Head of caudate nucleus (tissue), 42 donors: ENCODE results near the gene ELK3.
A peak's percentile ranks its signal among the peaks of the same experiment; 100 is the strongest.

Experiments
- DNase-seq, 42 donors: peaks; one replicate each; pipeline versions ENCODE4 v3.0.0 to v3.0.0-alpha.2; 2020 to 2021; ENCODE audit warnings: mixed read lengths in 7 of 42
- intact Hi-C: fragments of 100-400 bp; cut with DNase I; formaldehyde crosslinking; loops from one replicate; pipeline ENCODE4 v1.15.0; 2022

ELK3 gene

DNA sequence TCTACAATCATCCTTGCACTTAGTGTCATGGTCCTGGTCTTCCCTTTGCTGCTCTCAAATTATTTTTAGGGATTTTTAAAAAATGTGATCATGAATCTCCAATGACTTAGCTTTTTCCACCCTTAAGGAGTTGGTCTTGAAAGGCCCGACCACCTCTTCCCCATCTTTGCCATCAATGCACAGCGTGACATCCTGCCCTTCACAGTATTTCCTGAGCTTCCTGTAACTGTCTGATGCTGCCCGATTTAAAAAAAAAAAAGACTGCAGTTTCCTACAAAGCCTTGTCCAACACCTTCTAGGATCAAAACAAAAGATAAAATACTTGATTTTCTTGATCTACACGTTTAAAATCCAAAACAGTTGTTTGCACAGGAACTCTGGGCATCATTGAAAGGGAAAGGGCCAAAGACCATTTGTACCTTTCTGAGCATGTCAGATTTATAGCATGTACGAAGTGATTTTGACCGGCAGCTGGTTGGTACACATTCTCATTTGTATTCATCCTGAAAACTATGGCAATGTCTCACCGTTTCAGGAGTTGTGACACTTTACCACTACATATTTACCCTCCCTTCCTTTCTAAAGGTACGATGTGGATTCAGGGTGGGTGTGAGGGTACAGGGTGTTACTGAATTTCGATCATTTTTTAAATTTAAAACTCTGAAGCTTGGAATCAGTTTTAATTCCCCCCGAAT, 7.4 kb upstream of the ELK3 start:
- intact Hi-C loops, result no loop called here
- no peak for DNase-seq

DNA sequence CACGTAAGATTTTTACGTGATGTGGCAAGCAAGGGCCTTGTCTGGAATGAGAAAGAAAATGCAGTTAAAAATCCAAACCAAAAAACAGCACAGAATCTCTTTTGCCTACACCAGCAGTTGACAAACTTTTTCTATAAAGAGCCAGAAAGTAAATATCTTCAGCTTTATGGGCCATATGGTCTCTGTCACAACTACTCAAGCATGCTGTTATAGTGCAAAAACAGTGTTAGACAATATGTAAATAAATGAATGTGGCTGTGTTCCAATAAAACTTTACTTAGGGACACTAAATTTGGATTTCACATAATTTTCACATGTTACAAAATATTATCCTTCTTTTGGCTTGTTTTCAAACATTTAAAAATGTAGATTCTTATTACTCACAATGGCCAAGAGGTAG, 6.2 kb upstream of the ELK3 start:
- intact Hi-C loops, result no loop called here
- DNase-seq, result no peak

DNA sequence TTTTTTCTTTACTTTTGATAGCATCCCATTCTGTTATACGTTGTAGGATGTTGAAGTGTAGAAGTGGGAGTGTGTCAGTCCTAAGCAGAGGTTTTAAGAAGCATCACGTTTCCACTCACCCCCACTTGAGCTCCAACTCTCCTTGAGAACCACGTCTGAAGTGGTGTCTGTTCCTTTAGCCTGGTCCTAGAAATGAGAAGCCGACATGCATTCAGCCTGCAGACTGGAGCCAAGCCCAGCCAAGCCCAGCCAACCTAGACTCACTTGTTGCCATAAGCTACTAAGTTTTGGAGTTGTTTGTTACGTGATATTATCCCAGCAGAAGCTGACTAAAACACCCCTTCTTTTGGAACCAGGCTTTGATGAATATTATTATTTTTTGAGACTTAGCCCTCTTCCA, 4.4 kb upstream of the ELK3 start:
- no peak for DNase-seq
- intact Hi-C loops, result no loop called here

DNA sequence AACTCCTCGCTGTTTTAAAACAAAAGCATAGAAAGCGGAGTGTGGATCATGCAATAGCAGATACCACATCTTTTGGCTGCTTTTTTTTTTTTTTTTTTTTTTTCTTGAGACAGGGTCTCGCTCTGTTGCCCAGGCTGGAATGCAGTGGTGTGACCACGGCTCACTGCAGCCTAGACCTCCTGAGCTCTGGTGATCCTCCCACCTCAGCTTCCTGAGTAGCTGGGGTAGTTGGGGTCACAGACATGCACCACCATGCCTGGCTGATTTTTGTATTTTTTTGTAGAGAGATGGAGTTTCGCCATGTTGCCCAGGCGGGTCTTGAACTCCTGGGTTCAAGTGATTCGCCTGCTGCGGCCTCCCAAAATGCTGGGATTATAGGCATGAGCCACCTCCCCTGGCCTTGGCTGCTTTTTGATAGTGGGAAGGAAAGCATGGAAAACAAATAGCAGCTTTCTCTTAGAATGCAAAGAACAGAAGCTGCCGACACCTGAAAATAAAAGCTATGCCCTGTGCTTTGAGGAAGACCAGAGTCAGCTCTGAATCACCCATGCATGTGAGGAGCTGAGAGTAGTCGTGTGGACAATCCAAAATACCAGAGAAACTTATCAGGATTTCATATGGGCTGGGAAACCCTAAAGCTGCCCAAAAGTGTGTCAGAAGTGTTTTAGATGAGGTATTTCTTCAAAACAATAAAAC, 3.6 kb upstream of the ELK3 start:
- DNase-seq, result no peak
- intact Hi-C loops, result no loop called here

DNA sequence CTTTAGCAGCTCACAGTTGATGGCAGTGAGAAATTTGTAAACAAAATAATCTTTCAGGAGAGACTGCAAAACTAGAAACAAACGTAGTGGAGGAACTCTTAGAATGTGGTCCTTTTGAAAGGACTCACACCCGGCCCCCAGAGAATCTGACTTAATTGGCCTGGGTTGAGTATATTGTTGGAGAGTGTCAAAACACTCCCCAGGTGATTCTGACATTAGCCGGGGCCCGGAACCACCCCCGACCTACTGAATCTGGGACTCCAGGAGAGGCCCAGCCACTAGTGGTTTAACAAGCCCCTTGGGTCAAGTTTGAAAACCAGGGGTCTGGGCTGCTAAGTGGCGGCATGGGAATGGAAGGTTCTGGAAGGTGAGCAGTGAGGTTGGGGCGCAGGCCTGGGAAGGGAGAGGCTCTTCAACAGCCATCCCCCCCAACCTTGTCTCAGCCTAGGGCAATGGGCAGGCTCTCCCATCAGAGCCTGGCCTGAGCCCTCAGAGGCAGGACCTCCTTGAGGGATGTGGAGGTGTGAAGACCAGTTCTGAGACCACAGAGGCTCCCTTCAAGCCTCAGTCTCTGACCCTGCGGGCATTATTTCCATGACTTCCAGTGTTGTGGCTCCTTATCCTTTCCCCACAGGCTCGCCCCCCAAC, 1.1 kb upstream of the ELK3 start:
- DNase-seq, result no peak
- intact Hi-C loops, result no loop called here

DNA sequence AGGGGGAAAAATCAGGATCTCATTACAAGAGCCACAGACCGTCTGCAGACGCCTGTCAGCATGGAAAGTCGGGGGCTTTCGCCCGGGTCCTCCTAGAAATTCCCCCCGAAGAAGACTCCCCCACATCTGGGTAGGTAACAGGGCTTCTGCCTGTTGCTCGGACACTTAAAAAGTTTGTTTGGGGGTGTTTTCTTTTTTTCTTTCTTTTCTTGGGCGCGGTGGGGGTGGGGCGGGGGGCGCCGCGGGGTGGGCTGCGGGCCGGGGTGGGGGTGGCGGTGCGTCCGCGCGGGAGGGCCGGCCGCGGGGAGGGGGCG, 358 bp downstream of the ELK3 start:
- intact Hi-C loops, result no loop called here
- DNase-seq, result no peak

DNA sequence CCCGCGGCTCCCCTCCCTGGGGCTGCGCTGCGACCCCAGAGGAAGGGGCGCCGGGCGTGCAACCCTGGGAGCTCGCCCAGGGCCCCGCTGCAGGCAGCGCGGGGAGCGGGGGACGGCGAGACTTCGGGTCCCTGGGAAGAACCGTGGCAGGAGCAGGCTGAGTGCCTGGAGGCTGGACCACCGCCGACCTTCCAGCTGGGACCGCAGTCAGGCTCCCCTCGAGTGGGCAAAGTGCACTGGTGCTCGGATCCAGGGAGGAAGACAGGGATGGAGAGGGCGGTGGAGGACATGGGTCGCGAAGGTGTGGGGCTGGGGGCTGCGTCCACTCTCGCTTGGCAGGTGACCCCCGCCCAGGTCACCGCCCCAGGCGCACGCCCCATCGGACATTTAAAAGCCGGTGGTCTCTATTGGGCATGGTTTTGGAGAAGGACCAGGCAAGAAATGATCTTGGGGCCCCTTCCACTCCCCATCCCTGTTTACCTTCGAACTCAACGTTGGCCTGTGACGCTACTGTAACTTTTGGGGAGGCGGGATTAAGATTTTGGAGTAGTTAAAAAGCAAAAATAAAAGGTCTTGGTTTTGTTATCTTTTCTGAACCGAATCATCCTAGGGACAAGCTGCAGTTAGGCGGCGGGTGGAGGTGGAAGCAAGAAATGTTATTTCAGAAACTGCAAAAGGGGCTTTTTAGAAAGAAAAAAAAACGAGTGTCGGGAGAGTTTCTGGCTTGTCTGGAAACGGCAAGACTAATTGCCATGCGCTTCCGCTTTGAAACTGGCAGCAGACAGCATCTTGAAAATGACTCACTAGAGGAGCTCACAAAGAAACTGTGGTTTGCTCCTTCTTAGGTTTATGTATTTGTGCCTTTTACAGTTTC, 1.0 kb downstream of the ELK3 start:
- intact Hi-C loops, result no loop called here
- peak in 23 of 42 donors; percentile 14 to 80 (median 49) for DNase-seq

DNA sequence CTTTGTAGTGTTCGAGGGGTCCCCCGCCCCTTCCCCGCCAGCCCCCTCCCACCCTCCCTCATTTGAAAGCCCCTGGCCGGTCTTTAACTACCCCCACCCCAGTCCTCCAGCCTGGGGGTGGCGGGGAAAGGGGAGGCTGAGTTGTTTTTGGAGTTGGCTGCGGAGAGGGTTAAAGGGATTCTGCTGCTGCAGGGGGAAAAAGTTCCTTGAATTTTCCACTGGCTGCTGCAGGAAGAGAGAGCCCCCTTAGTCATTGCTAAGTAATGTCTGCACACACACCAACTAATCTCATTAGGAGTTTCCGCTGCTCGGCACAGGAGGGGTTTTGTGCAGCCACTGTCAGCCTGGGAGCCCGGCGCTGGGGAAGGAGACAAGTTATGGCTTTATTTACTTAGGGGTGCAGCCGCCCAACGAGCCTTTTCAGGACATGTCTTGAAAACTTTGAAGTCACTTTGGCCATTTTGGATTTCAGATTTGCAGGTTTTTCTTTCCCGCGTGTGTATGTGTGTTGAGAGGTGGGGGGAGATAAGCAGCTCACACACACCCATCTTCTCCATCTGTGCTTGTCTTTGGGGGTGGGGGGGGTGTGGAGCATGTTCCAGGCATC, 1.8 kb downstream of the ELK3 start:
- intact Hi-C loops, result no loop called here
- DNase-seq, result peak in 1 of 42 donors; percentile 43

DNA sequence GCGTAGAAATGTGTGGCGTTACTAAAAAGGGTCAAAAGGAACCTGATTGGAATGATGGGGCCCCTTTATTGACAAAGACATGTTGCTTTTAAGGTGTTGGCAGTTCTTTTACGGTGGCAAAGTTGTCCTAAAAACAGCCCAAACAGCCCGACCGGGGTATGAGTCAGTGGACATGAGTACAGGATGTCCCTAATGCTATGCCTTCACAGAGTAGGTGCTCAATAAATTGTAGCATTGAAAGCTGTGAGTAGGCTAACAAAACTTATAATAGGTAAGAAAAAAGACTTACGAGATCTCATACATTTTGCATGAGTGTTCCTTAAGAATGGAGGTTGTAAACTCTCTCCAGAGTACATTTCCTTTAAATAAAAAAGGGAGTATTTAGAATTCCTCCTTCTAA, 2.6 kb downstream of the ELK3 start:
- intact Hi-C loops, result no loop called here
- no peak for DNase-seq

DNA sequence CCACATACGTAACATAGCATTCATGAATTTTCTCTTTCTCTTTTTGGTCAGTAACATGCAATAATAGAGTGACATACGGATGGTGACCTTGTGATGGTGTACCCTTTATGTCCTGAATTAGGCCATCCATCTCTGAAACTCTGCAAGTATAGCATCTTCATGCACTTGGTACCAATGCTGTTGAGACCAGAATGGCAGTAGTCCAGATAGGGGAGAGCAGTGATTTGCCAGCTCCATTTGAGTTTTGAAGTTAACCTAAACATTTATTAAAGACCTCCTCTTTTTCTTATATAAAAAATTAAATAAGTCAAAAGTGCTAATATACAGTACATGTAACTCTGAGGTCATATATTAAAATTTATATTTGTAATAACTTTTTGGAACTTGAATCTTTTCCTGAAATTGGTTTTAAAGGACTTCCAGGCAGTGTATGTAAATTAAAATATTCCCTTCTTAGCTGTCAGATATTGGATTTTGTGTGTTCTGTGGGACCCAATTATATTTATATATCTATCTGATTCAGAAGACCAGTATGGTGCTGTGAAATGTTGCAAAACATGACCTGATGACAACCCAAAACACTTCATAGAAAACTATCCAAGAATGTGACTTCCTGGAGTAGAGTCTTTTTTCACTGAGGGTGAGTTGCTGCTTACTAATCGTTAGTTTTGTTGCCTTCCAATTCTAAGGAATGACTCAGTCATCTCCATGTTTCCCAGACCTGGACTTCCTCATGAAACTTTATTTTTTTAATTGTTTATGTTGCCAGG, 3.5 kb downstream of the ELK3 start:
- intact Hi-C loops, result no loop called here
- DNase-seq, result no peak

DNA sequence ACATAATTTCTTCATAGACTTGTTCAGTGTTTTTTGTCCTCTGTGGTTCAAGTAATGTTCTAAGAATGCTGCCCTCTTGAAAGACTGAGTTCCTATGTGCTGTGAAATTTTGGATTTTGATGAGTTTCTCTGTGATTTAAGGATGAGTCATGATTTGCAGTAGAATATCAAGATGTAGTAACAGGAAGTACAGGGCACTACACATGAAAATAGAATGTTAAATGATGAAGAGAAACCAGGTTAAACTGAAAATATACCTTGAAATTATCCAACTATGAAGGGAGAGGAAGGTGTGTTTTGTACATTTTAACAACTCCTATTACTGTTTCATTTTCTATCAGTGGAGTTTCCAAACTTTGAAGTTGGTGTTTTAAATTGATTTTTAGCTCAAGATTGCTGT, 4.8 kb downstream of the ELK3 start:
- intact Hi-C loops, result no loop called here
- DNase-seq, result no peak

DNA sequence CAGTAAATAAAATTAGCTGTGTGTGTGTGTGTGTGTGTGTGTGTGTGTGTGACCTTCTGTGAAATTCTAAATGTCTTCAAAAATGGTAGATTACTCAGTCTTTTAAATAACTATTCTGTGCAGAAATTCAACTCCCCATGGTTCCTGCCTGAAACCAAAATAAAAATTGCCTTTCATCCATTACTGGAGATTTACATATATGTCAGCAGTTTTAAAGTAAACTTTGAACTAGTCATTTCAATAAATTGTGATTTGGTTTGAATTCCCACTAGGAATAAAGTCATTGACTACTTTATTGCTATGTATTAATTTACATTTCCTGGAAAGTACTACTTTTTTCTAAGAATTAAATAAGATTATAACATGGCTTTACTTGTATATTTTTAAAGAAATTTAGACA, 5.3 kb downstream of the ELK3 start:
- intact Hi-C loops, result no loop called here
- no peak for DNase-seq

DNA sequence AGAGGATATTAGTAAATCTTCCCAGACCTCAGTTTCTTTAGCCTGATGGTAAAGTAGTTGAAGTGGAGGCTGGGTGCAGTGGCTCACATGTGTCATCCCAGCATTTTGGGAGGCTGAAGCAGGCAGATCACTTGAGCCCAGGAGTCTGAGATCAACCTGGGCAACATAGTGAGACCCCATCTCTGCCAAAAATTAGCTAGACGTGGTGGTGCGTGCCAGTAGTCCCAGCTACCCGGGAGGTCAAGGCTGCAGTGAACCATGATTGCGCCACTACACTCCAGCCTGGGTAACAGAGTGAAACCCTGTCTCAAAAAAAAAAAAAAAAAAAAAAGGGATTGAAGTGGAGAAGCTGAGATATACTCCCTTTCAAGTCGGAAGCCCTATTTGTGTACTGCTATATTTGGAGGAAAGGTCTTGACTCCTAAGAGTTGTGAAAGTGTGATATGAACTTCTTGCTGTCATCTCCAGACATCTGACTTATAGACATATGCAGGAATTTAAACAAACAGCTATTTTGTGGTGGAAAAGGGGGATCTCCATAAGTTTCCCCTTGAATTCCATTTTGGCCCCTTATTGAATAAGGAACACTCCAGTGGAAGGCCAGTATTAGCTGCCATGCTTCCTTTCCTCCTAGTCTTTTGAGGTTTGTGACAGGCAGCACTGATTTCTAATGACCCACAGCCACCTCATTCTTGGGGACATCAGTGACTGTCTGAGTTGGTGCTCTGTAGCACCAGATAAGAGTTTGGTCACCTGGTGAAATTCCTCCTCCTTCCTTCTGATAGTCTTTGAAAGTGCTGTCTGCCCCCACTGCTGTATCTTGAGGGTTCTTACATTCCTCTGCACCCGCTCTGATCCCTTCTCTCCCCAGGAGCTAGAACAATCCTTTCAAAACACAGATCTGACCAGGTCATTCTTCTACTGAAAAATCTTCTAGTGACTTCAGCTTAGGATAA, 7.4 kb downstream of the ELK3 start:
- no peak for DNase-seq
- intact Hi-C loops, result loop anchor here (10.0 kb wide), 1 partner anchor 313 kb away; no protein-coding TSS in a partner anchor

DNA sequence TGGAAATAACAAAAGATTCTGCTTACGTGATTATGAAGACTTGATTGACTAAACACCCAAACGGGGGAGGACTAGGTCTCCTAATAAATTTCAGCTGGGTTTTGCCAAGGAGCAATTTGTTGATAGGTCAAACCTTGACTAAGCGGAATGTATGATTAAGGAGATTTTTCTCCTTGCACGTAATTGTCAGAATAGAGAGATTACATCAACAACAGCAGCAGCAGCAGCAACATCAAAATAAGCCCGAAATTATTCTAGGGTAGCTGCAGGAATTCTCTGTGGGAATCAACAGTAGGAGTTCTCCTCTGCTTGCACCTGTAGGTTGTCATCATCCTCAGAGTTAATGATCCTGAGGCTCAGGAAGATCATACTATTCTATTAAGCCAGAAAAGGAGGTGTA, 10.2 kb downstream of the ELK3 start:
- DNase-seq, result no peak
- intact Hi-C loops, result loop anchor here (10.0 kb wide), 1 partner anchor 310 kb away; no protein-coding TSS in a partner anchor

DNA sequence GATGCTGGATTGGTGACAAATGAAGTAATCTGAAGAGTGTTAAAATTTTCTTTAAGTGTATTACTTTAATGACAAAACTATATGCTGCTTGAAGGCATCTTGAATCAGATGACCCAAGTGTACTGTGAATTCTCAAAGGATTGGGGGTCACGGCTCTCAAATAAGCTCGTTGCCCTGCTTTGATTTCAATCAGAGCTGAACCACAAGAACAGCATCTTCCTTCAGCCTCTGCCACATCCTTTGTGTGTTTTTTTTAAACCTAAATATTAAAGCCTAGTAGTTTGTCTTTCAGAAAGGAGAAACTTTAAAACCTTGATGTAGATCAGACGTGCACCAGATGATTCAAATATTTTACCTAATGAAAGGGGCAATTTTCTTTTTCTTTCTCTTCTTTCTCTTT, 11.7 kb downstream of the ELK3 start:
- intact Hi-C loops, result loop anchor here (10.0 kb wide), 1 partner anchor 309 kb away; no protein-coding TSS in a partner anchor

DNA sequence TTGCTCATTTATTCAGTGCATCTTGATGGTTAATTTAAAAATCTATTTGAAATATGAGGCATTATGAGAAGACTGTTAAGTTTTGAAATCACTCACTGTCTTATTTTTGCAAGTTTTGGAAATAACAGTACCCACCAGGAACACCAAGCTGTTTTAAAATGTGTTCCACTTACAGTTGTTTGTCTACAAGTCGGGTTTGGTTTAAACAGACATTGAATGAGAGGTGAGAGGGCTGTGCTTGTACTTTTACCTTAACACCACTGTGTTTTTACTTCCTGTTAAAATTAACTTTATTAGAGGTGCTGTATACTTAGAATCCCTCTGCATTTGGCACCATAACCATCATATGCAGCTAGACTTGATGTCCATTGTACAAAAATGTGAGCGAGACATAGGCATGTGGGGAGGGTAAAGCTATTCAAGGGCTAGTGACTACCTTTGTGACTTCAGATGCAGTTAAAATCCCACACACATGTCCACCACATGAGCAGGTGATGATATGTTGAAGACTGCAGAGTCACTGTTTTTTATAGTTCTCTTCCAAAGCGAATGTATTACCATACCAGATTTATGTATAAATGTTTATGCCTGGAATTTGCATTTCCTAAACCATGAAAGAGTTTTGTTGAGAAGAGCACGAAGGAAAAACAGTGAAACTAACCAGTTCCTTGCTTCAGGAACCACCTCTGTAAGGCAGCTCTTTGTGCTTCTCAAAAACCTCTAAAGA, 12.9 kb downstream of the ELK3 start:
- intact Hi-C loops, result loop anchor here (10.0 kb wide), 1 partner anchor 308 kb away; no protein-coding TSS in a partner anchor
- DNase-seq, result no peak

More for the DNA sequence above, 11.7 kb downstream of the ELK3 start:
- no peak for DNase-seq

DNA sequence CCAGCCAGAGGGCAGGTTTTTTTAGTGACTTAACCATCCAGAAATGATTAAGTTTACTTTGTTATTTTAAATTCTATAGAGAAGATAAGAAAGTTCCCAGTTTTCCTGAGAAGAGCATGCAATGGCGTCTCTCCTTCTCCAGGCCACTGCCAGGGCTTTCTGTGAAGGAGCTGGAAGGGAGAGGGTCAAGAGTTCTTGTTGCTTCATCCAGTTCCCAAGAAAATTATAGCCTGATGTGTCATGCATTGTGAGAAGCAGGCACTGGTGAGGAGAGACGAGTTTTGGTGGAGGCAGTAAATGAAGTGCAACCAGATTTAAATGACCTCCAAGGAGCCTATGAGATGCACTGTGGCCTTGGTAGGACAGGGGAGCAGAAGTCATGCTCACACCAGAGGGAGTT, 14.2 kb downstream of the ELK3 start:
- intact Hi-C loops, result loop anchor here (10.0 kb wide), 1 partner anchor 306 kb away; no protein-coding TSS in a partner anchor
- DNase-seq, result no peak
